Activated CD4-positive, CD25-positive, alpha-beta regulatory T cell treated with anti-CD3 and anti-CD28 coated beads, Interleukin-2, amount 50 U/mL, for 16 hours (primary cell): ENCODE measurements around the gene SMYD3.

ENCODE experiments used
- DNase-seq: peaks from one replicate; pipeline ENCODE4 v3.0.0-alpha.2; 2020; ENCODE audit warnings: low read depth, low spot score

Gene SMYD3

GRCh38 chr1:246417152-246417812 is 89.8 kb downstream of the SMYD3 start:
- no peak for DNase-seq

GRCh38 chr1:246416261-246416660 is 90.8 kb downstream of the SMYD3 start:
- no peak for DNase-seq

GRCh38 chr1:246415028-246415427 is 92.1 kb downstream of the SMYD3 start:
- no peak for DNase-seq

- DNase-seq, result no peak
Measured at GRCh38 chr1:246413430-246413829, 93.6 kb downstream of the SMYD3 start.

GRCh38 chr1:246404078-246404477 is 103.0 kb downstream of the SMYD3 start:
- no peak for DNase-seq

GRCh38 chr1:246398126-246398813 is 108.8 kb downstream of the SMYD3 start:
- no peak for DNase-seq

- DNase-seq, result no peak
Measured at GRCh38 chr1:246397046-246397445, 110.0 kb downstream of the SMYD3 start.

GRCh38 chr1:246396322-246396721 is 110.8 kb downstream of the SMYD3 start:
- DNase-seq, result no peak

GRCh38 chr1:246394121-246394520 is 113.0 kb downstream of the SMYD3 start:
- DNase-seq, result no peak

- DNase-seq, result no peak
Measured at GRCh38 chr1:246390855-246391254, 116.2 kb downstream of the SMYD3 start.

- no peak for DNase-seq
Measured at GRCh38 chr1:246384616-246385015, 122.5 kb downstream of the SMYD3 start.

- DNase-seq, result no peak
Measured at GRCh38 chr1:246383791-246384190, 123.3 kb downstream of the SMYD3 start.

- no peak for DNase-seq
Measured at GRCh38 chr1:246383239-246383589, 123.9 kb downstream of the SMYD3 start.

- DNase-seq, result no peak
Measured at GRCh38 chr1:246382589-246383238, 124.4 kb downstream of the SMYD3 start.

- no peak for DNase-seq
Measured at GRCh38 chr1:246381452-246381851, 125.6 kb downstream of the SMYD3 start.

GRCh38 chr1:246377625-246378153 is 129.4 kb downstream of the SMYD3 start:
- no peak for DNase-seq

GRCh38 chr1:246373828-246374569 is 133.1 kb downstream of the SMYD3 start:
- no peak for DNase-seq

GRCh38 chr1:246372559-246372958 is 134.5 kb downstream of the SMYD3 start:
- DNase-seq, result no peak

- no peak for DNase-seq
Measured at GRCh38 chr1:246367041-246367440, 140.0 kb downstream of the SMYD3 start.

GRCh38 chr1:246365708-246366107 is 141.4 kb downstream of the SMYD3 start:
- no peak for DNase-seq

- no peak for DNase-seq
Measured at GRCh38 chr1:246364415-246364941, 142.6 kb downstream of the SMYD3 start.
